CD4-positive, alpha-beta T cell (primary cell): ENCODE data around the gene TRAPPC6A. TPM values are rescaled to one million over a fixed set of nuclear protein-coding genes. Genes with fewer than 3 reads are reported as not detected.
A peak's percentile ranks its signal among the peaks of the same experiment; 100 is the strongest.

ENCODE experiments used
- ATAC-seq: fragments of 200-7000 bp; cut with Tn5 transposase; one replicate; pipeline ENCODE4 v1.10.0; 2022; ENCODE audit warnings: mild to moderate bottlenecking; ENCODE audit not compliant: poor library complexity
- CTCF ChIA-PET: fragments of 350-600 bp; sonication (Branson Sonifier 250); formaldehyde crosslinking; loops from one replicate; lab custom pipeline; 2021; ENCODE audit warnings: antibody characterized with exemption, inconsistent platforms; lab: Charles Lee
- POLR2A ChIA-PET: fragments of 350-600 bp; sonication (Branson Sonifier 250); formaldehyde crosslinking; loops from one replicate; lab custom pipeline; 2021; ENCODE audit warnings: antibody characterized with exemption, inconsistent platforms; lab: Charles Lee
- DNase-seq, 14 experiments: peaks; one replicate each; pipeline ENCODE4 v3.0.0-alpha.2; 2013 to 2020; ENCODE audit warnings: mixed read lengths in 2 of 14
- H3K27ac ChIP-seq, 2 donors: one replicate each; pipeline versions ENCODE4 v1.5.1 to v1.7.0; 2013; ENCODE audit warnings: low read length in 2 of 2, low read depth in 1 of 2, mild to moderate bottlenecking in 1 of 2
- H3K27me3 ChIP-seq, 2 experiments: 1 replicate in 1 of 2; 2 replicates in 1 of 2; pipeline versions ENCODE4 v1.6.1 to v1.7.0; 2013; ENCODE audit warnings: low read length in 2 of 2, control low read depth in 1 of 2, mild to moderate bottlenecking in 1 of 2, moderate library complexity in 1 of 2; ENCODE audit not compliant: insufficient read depth in 2 of 2, control insufficient read depth in 1 of 2
- H3K36me3 ChIP-seq: one replicate; pipeline ENCODE4 v1.6.1; 2013; ENCODE audit warnings: low read length, control low read depth; ENCODE audit not compliant: insufficient read depth
- H3K4me1 ChIP-seq: one replicate; pipeline ENCODE4 v1.6.1; 2013; ENCODE audit warnings: low read length, control low read depth; ENCODE audit not compliant: insufficient read depth
- H3K4me3 ChIP-seq: one replicate; pipeline ENCODE4 v1.5.1; 2013; ENCODE audit warnings: mild to moderate bottlenecking, low read length, moderate library complexity
- H3K9me3 ChIP-seq, 2 experiments: 1 replicate in 1 of 2; 2 replicates in 1 of 2; pipeline versions ENCODE4 v1.6.1 to v1.7.0; 2013; ENCODE audit warnings: low read length in 2 of 2, mild to moderate bottlenecking in 2 of 2, control low read depth in 1 of 2, moderate library complexity in 1 of 2; ENCODE audit not compliant: control insufficient read depth in 1 of 2, insufficient read depth in 1 of 2
- H3K27ac Mint-ChIP-seq: one replicate; pipeline ENCODE4 v1.8.0; 2020; ENCODE audit warnings: mixed read lengths
- H3K27me3 Mint-ChIP-seq: one replicate; pipeline ENCODE4 v1.8.0; 2021; ENCODE audit warnings: mixed read lengths
- H3K36me3 Mint-ChIP-seq: one replicate; pipeline ENCODE4 v1.8.0; 2021; ENCODE audit warnings: low read depth, mixed read lengths
- H3K4me1 Mint-ChIP-seq: one replicate; pipeline ENCODE4 v1.8.0; 2021; ENCODE audit warnings: low read depth, mixed read lengths
- H3K4me3 Mint-ChIP-seq: one replicate; pipeline ENCODE4 v1.8.0; 2020; ENCODE audit warnings: mild to moderate bottlenecking, mixed read lengths
- H3K9me3 Mint-ChIP-seq: one replicate; pipeline ENCODE4 v1.8.0; 2020; ENCODE audit warnings: mixed read lengths
- intact Hi-C, 2 experiments: fragments of 100-400 bp; cut with DNase I in 1 of 2; cut with micrococcal nuclease in 1 of 2; formaldehyde crosslinking; loops; one replicate each; pipeline versions ENCODE4 v1.15.1 to v1.9.0; 2023 to 2025; cut with DNase I, micrococcal nuclease
- total RNA-seq, 174 experiments: library from RNA in 2 of 174; stranded (reverse) in 2 of 174; gene quantifications; one replicate each; pipeline ENCODE4 v1.2.3 and lab custom pipeline; 2021 to 2026
- TF ChIP-seq, protein P1 (sequence below): fragments of 200-600 bp; IDR thresholded peaks from one replicate; pipeline ENCODE4 v1.8.0; 2022; ENCODE audit warnings: antibody characterized with exemption, mild to moderate bottlenecking

TRAPPC6A gene
- total RNA-seq, 2 experiments from 2014 or later: 32.0 to 38.8 TPM

DNA sequence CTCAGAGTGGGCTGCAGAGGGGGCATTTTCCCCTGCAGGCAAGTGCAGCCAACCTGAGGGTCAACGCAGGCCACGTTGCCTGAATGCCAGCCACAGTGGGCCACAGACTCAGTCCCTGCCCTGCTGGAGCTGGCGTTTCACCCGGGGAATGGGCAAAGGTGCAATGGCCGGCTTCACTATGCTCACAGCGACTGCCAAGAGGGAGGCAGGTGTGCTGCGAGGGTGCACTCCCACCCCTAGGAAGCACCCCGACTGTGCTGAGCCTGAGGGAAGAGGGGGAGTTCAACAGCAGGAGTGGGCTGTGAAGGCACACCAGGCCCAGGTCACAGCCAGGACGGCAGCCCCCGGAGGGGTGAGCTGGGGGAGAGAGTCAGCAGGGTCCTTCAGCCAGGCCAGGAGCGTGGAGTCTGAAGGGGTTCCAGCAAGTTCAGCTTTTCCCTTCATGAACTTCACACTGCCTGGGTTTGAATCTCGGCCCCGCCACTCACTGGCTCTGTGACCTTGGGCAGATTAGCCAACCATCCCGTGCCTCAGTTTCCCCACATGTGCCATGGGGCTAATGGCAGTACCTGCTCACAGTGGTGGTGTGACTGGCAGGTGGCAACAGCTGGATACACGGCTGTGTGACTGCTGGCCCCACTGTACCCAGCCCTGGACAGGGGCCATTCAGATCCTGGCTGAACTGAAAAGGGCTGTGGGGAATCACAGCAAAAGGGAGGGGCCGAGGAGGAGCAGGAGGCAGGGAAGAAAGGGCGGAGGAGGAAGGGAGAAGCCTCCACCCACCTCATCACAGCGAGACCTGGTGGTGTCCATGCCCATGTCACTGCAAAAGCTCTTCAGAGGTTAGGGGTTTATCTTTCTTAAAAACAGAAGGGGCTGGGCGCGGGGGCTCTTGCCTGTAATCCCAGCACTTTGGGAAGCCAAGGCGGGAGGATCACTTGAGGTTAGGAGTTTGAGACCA lies 7.6 kb downstream of the TRAPPC6A start:
- H3K36me3 ChIP-seq: peaks cover 2% of the 10 kb centered on the region
- H3K27me3 ChIP-seq: no peaks in the 10 kb centered on the region
- CTCF ChIA-PET: interaction anchor here (1.5 kb wide), 1 partner anchor 12 kb away, joined by 3 read pairs; no protein-coding TSS in a partner anchor
- intact Hi-C loops: loop anchor here in 1 of 2 experiments (10.0 kb wide), 1 partner anchor 524 kb away; the partner anchor contains the start of genes QPCTL and SNRPD2
- ATAC-seq (no peak), DNase-seq (no peak)
- H3K27me3 Mint-ChIP-seq: no peaks in the 10 kb centered on the region
- no peak overlapping the region for H3K4me3 Mint-ChIP-seq
- TF ChIP-seq, protein P1, sequence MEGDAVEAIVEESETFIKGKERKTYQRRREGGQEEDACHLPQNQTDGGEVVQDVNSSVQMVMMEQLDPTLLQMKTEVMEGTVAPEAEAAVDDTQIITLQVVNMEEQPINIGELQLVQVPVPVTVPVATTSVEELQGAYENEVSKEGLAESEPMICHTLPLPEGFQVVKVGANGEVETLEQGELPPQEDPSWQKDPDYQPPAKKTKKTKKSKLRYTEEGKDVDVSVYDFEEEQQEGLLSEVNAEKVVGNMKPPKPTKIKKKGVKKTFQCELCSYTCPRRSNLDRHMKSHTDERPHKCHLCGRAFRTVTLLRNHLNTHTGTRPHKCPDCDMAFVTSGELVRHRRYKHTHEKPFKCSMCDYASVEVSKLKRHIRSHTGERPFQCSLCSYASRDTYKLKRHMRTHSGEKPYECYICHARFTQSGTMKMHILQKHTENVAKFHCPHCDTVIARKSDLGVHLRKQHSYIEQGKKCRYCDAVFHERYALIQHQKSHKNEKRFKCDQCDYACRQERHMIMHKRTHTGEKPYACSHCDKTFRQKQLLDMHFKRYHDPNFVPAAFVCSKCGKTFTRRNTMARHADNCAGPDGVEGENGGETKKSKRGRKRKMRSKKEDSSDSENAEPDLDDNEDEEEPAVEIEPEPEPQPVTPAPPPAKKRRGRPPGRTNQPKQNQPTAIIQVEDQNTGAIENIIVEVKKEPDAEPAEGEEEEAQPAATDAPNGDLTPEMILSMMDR: no peak
- peaks cover 28% of the 10 kb centered on the region for H3K4me1 Mint-ChIP-seq
- no peaks in the 10 kb centered on the region for H3K9me3 ChIP-seq
- peak overlapping the region; percentile 32 to 68 for H3K27ac ChIP-seq
- H3K36me3 Mint-ChIP-seq: no peaks in the 10 kb centered on the region
- H3K4me3 ChIP-seq: no peak overlapping the region
- peaks cover 59% of the 10 kb centered on the region for H3K4me1 ChIP-seq
- peak overlapping the region; percentile 85 for H3K27ac Mint-ChIP-seq
- no peaks in the 10 kb centered on the region for H3K9me3 Mint-ChIP-seq
- POLR2A ChIA-PET: interaction anchor here (1.1 to 1.5 kb wide), 2 partner anchors 8 to 34 kb away, joined by 3 read pairs; partner anchors contain the start of genes BLOC1S3 and TRAPPC6A

GRCh38 chr19:45169602-45170001 lies 8.4 kb downstream of the TRAPPC6A start:
- peaks cover 28% of the 10 kb centered on the region for H3K4me1 Mint-ChIP-seq
- POLR2A ChIA-PET: interaction anchor here (1.1 to 1.5 kb wide), 2 partner anchors 9 to 34 kb away, joined by 3 read pairs; partner anchors contain the start of genes BLOC1S3 and TRAPPC6A

DNA sequence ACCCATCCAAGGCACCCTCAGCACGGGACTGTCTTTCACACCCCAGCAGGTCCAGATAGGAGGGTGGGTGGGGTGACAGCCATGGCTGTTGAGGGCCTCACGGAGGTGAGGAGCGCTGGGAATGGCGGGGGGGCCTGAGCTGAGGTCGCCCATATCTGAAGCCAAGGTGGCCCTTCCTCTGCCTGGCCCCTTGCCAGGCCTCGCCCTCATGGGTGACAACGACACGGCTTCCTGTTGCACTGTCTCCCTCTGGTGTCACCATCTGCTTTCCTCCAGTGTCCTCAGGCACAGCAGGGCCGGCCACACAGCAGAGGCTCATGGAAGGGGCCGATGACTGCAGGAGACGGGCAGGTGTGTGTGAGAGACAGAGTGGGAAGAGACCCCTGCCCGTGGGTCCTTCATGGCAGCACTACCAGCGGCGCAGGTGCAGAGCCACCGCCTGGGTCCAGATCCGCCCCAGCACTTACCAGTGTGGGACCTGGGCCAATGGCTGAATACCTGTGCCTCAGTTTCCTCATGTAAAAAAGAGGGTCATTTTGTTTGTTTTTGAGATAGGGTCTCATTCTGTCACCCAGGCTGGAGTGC lies 9.2 kb downstream of the TRAPPC6A start:
- H3K27ac Mint-ChIP-seq: no peak overlapping the region
- H3K4me1 Mint-ChIP-seq: peaks cover 36% of the 10 kb centered on the region
- H3K4me1 ChIP-seq: peaks cover 70% of the 10 kb centered on the region
- no peaks in the 10 kb centered on the region for H3K9me3 Mint-ChIP-seq
- intact Hi-C loops: no loop called here
- POLR2A ChIA-PET: no interaction called here
- ATAC-seq (no peak), DNase-seq (peak in 2 of 14 experiments; percentile 17 to 33)
- H3K27me3 Mint-ChIP-seq: no peaks in the 10 kb centered on the region
- no peaks in the 10 kb centered on the region for H3K36me3 Mint-ChIP-seq
- H3K4me3 ChIP-seq: no peak overlapping the region
- no peaks in the 10 kb centered on the region for H3K9me3 ChIP-seq
- H3K27me3 ChIP-seq: no peaks in the 10 kb centered on the region
- CTCF ChIA-PET: no interaction called here
- no peak overlapping the region for H3K27ac ChIP-seq
- H3K4me3 Mint-ChIP-seq: no peak overlapping the region
- H3K36me3 ChIP-seq: peaks cover 2% of the 10 kb centered on the region
- TF ChIP-seq, protein P1: no peak

More at GRCh38 chr19:45169602-45170001, 8.4 kb downstream of the TRAPPC6A start:
- Mint-ChIP-seq H3K9me3 (no peaks in the 10 kb centered on the region), H3K27me3 (no peaks in the 10 kb centered on the region), H3K4me3 (no peak overlapping the region), H3K27ac (peak overlapping the region; percentile 47), H3K36me3 (no peaks in the 10 kb centered on the region)
- TF ChIP-seq, protein P1: no peak
- H3K27ac ChIP-seq: no peak overlapping the region
- DNase-seq (no peak), ATAC-seq (no peak)
- H3K36me3 ChIP-seq: peaks cover 2% of the 10 kb centered on the region
- no peaks in the 10 kb centered on the region for H3K27me3 ChIP-seq
- peaks cover 67% of the 10 kb centered on the region for H3K4me1 ChIP-seq
- CTCF ChIA-PET: no interaction called here
- H3K9me3 ChIP-seq: no peaks in the 10 kb centered on the region
- H3K4me3 ChIP-seq: no peak overlapping the region
- intact Hi-C loops: loop anchor here in 1 of 2 experiments (10.0 kb wide), 1 partner anchor 525 kb away; the partner anchor contains the start of genes QPCTL and SNRPD2
